Activated CD8-positive, alpha-beta memory T cell treated with anti-CD3 and anti-CD28 coated beads for 36 hours (primary cell): ENCODE results near the gene MTA1. TPM values are rescaled to one million over a fixed set of nuclear protein-coding genes. Genes with fewer than 3 reads are reported as not detected.

Experiments used
- CTCF ChIA-PET: fragments of 350-600 bp; sonication (Branson Sonifier 250); formaldehyde crosslinking; loops from one replicate; lab custom pipeline; 2021; ENCODE audit warnings: antibody characterized with exemption; lab: Charles Lee
- POLR2A ChIA-PET: fragments of 350-600 bp; sonication (Branson Sonifier 250); formaldehyde crosslinking; loops from one replicate; lab custom pipeline; 2021; ENCODE audit warnings: antibody characterized with exemption; lab: Charles Lee
- total RNA-seq, 2 experiments: library from RNA; stranded (reverse); gene quantifications; one replicate each; pipeline ENCODE4 v1.2.3, GENCODE V29; 2021

MTA1 gene
- total RNA-seq, 2 experiments from 2014 or later, result 147 to 156 TPM

- ChIA-PET POLR2A (no interaction called here), CTCF (interaction anchor here (1.0 to 1.1 kb wide), 3 partner anchors 32 to 48 kb away, joined by 3 to 4 read pairs (median 4); no protein-coding TSS in a partner anchor)
These were observed 29.1 kb downstream of the MTA1 start for GRCh38 chr14:105448706-105449111.

GRCh38 chr14:105449276-105450122, 29.9 kb downstream of the MTA1 start:
- ChIA-PET POLR2A (no interaction called here), CTCF (no interaction called here)

GRCh38 chr14:105450123-105450505, 30.5 kb downstream of the MTA1 start:
- ChIA-PET POLR2A (no interaction called here), CTCF (no interaction called here)

DNA sequence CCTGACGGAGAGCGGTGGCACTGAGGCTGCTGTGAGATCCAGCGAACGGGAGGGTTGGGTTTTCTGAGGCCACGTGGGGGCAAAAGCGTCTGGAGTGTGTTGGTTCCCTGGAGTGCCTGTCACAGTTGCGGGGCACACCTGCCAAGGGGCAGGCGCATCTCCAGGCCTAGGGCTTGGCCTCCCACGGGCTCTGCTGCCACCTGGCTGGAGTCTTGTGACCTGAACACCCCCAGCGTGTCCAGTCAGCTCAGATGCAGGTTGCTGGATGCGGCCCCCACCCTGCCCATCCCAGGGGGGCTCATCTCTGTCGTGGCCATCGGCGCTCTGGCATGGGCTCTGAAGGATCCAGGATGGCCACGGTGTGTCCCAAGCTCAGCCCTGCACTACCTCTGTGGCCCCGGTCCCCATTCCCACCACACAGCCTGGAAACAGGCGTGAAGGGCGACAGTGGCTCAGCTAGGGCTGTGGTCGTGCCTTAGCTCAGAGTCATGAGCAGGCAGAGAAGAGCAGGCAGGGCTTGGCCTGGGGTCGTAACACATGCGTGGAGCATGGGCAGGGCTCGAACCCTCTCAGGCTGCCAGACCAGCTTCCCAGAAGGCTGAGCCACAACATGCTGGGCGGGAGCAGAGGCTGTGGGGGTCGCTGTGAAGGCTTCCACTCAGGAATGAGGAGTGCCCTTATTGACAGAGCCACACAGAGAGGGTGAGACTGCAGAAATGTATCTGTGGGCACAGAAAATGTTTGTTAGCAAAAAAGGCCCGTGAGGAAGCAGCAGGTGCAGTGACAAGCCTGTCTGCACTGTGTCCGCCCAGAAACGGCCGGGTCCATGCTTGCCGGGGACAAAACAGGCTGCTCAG, 31.5 kb downstream of the MTA1 start:
- ChIA-PET CTCF (no interaction called here), POLR2A (no interaction called here)

- CTCF ChIA-PET, result interaction anchor here (0.9 kb wide), 1 partner anchor 30 kb away, joined by 3 read pairs; no protein-coding TSS in a partner anchor
These were observed 33.3 kb downstream of the MTA1 start for GRCh38 chr14:105452963-105453362.

DNA sequence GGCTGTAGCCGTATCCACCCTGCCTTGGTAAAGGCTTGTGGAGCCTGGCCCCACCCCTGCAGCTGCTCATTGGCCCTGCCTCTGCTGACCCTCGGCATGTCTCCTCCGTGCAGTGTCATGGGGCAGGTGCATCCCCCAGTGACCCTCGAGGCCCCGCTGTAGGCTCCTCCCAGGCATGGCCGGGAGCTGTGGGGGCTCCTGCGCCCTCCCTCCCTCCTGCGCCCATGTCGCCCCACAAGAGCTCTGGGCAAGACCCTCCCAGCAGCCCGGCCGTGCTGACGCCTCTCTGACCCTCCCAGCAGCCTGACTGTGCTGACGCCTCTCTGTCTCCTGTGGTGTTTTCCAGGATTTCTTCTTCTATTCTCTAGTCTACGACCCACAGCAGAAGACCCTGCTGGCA, 34.2 kb downstream of the MTA1 start:
- ChIA-PET POLR2A (no interaction called here), CTCF (interaction anchor here (0.7 kb wide), 1 partner anchor 27 kb away, joined by 3 read pairs; no protein-coding TSS in a partner anchor)

More at GRCh38 chr14:105452963-105453362, 33.3 kb downstream of the MTA1 start:
- POLR2A ChIA-PET, result no interaction called here

GRCh38 chr14:105455086-105455640, 35.5 kb downstream of the MTA1 start:
- CTCF ChIA-PET, result no interaction called here
- POLR2A ChIA-PET, result no interaction called here

DNA sequence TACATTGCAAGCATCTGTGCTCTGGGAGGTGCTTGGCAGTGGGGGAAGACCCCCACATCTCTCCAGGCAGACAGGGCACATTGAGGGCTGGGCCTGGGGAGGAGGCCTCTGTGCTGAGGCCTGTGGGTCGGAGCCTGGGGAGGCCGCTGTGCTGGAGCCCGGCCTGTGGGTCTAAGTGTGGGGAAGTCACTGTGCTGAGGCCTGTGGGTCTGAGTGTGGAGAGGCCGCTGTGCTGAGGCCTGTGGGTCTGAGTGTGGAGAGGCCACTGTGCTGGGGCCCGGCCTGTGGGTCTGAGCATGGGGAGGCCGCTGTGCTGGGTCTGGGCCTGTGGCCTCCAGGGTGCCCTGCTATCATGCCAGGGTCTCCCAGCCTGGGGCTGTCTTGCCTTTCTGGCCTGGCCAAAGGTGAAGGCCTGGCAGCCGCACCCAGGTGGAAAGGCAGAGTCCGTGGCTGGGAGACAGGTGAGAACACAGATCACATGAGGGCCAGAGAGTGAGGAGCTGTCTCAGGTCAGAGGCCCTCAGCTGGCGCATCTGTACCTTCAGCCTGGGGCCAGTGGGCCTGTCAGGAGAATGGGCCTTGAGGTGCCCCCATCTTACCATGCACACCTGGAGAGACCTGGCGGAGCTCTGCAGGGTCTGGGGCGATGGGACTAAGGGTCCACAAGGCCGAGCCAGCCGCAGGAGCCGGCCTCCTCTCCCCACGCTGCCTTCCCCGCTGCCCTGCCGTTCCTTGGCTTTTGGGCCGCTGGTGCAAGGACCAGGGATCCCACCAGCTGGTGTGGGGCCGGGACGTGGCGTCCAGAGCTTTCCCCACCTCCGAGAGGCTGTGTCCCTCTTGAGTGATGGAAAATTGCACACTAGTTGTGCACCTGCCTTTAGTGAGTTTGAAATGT, 36.4 kb downstream of the MTA1 start:
- CTCF ChIA-PET, result no interaction called here
- POLR2A ChIA-PET, result no interaction called here

- ChIA-PET POLR2A (no interaction called here), CTCF (interaction anchor here (0.7 to 2.0 kb wide), 2 partner anchors 11 to 14 kb away, joined by 3 to 4 read pairs; no protein-coding TSS in a partner anchor)
These were observed 37.4 kb downstream of the MTA1 start for GRCh38 chr14:105456736-105457617.

GRCh38 chr14:105458010-105458409, 38.4 kb downstream of the MTA1 start:
- ChIA-PET POLR2A (no interaction called here), CTCF (interaction anchor here (2.0 kb wide), 1 partner anchor 10 kb away, joined by 4 read pairs; no protein-coding TSS in a partner anchor)

DNA sequence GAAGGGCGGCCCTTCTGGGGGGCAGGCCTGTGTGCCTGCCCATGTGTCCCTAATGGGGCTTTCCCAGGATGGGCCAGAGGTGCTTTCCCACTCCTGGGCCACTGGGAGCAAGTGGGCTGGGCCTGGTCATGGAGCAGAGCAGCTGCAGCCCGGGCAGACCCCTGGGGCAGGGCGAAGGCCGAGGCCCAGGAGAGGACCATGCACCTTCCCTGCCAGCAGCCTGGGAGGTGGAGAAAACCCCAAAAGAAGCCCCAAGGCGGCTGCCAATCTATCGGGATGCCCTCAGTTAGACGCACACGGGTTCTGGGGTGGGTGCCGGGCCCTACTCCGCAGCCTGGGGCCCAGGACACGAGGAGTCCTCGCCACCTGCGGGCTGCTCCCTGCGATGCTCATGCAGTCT, 38.9 kb downstream of the MTA1 start:
- CTCF ChIA-PET, result interaction anchor here (2.0 kb wide), 1 partner anchor 10 kb away, joined by 4 read pairs; no protein-coding TSS in a partner anchor

DNA sequence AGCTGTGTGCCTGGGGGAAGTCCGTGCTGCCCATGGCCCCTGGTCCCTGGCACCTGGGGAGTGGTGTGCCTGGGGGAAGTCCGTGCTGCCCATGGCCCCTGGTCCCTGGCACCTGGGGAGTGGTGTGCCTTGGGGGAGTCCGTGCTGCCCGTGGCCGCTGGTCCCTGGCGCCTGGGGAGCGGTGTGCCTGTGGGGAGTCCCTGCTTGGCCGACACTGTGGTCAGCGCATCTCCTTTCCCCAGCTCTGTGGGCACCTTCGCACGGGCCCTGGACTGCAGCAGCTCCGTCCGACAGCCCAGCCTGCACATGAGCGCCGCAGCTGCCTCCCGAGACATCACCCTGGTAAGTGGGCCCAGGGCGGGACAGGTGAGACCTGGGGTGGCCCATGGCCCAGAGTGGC, 40.5 kb downstream of the MTA1 start:
- CTCF ChIA-PET, result no interaction called here
- POLR2A ChIA-PET, result no interaction called here

More for the DNA sequence above, 38.9 kb downstream of the MTA1 start:
- POLR2A ChIA-PET, result no interaction called here

GRCh38 chr14:105460616-105461015, 41.0 kb downstream of the MTA1 start:
- POLR2A ChIA-PET, result no interaction called here
- CTCF ChIA-PET, result no interaction called here

GRCh38 chr14:105461903-105462302, 42.3 kb downstream of the MTA1 start:
- POLR2A ChIA-PET, result no interaction called here
- CTCF ChIA-PET, result no interaction called here

DNA sequence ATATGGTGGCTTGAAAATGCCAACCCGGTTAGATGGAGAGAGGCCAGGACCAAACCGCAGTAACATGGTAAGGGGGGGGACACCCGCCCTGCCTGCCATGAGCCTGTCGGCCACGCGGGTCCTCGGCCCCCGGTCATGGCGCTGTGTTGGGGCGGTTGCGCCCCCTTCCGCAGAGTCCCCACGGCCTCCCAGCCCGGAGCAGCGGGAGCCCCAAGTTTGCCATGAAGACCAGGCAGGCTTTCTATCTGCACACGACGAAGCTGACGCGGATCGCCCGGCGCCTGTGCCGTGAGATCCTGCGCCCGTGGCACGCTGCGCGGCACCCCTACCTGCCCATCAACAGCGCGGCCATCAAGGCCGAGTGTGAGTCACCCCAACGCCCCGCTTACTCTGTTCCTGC, 44.9 kb downstream of the MTA1 start:
- POLR2A ChIA-PET, result no interaction called here
- CTCF ChIA-PET, result no interaction called here

- ChIA-PET POLR2A (no interaction called here), CTCF (no interaction called here)
These were observed 45.8 kb downstream of the MTA1 start for GRCh38 chr14:105465209-105466031.
